ENCODE measurements around the gene VPS13D.

Gene VPS13D, protein sequence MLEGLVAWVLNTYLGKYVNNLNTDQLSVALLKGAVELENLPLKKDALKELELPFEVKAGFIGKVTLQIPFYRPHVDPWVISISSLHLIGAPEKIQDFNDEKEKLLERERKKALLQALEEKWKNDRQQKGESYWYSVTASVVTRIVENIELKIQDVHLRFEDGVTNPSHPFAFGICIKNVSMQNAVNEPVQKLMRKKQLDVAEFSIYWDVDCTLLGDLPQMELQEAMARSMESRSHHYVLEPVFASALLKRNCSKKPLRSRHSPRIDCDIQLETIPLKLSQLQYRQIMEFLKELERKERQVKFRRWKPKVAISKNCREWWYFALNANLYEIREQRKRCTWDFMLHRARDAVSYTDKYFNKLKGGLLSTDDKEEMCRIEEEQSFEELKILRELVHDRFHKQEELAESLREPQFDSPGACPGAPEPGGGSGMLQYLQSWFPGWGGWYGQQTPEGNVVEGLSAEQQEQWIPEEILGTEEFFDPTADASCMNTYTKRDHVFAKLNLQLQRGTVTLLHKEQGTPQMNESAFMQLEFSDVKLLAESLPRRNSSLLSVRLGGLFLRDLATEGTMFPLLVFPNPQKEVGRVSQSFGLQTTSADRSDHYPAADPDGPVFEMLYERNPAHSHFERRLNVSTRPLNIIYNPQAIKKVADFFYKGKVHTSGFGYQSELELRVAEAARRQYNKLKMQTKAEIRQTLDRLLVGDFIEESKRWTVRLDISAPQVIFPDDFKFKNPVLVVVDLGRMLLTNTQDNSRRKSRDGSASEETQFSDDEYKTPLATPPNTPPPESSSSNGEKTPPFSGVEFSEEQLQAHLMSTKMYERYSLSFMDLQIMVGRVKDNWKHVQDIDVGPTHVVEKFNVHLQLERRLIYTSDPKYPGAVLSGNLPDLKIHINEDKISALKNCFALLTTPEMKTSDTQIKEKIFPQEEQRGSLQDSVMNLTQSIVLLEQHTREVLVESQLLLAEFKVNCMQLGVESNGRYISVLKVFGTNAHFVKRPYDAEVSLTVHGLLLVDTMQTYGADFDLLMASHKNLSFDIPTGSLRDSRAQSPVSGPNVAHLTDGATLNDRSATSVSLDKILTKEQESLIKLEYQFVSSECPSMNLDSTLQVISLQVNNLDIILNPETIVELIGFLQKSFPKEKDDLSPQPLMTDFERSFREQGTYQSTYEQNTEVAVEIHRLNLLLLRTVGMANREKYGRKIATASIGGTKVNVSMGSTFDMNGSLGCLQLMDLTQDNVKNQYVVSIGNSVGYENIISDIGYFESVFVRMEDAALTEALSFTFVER (N-terminal part only)

DNA sequence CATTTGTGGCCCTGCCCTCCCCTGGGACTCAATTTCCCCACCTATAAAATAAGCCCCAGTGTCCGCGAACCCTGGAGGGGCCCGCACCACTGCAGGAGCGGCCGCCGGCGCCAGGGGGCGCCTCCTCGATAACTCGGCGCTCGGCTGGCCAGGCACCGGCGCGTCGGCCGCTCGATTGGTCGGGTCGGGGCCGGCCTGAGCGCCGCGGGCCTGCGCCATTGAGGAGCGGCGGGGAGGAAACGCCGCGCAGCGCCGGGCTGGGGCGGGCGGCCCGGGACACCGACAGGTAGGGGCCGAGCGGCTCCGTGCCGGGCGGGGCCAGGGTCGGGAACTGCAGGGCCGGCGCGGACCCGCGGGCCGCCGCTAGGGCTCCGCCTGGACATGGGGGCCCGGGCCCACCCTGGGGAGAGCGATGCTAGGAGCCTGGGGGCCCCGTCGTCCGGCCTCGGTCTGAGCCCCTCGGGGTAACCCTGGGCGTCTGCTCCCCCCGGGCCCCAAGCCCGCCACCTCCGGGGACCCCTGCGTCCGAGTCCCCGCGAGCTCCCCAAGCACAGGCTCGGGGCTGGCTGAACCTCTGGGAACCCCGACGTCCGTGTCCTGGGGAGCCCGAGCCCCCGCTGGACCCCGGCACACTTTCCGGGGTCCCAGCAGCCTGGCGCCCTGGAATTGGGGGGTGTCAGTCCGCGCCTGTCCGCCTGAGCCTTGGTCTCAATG, at the start of gene VPS13D:
VPS13D (plus strand) TSS at position 196 of the 714 bp plus-strand sequence. CDS start 4,237 bp downstream, outside the sequence.
- DNase-seq, result peak; percentile 11

DNA sequence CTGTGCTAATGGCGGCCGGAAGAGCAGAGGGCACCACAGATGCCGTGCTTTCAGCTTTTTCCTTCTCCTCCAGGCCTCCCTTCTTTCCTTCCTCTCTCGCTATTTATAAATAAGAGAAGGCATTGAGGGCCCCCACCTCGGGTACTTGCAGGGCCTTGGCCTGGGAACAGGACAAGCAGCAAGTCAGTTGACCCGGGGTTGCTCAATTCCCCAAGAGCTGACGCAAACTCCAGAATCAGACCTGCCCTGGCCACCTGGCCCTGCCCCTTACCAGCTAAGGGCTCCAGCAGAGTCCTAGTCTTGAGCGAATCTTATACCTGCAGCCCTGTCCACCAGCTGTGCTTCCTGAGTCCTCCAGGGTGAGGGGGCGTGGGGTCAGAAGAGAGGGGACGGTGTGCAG, 49.5 kb upstream of the VPS13D start:
- DNase-seq, result no peak

DNA sequence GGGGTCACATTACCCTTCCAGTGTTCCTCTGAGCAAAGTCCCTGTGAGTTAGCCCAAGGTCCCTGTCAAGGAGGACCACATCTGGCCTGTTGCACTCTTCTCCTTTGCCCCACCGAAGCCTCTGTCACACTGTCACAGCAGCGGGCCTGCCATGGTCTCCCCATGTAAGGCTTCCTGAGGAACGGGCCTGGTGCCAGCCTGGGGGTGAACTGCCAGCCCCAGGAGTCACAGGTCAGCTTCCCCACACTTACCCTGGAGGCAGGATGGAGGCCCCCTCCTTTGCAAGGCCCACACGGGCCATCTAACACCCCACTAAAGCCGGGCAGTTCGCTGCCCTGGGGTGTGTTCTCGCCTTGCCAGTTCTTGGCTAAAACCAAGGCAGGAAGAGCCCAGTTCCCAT, 48.9 kb upstream of the VPS13D start:
- DNase-seq, result no peak

DNA sequence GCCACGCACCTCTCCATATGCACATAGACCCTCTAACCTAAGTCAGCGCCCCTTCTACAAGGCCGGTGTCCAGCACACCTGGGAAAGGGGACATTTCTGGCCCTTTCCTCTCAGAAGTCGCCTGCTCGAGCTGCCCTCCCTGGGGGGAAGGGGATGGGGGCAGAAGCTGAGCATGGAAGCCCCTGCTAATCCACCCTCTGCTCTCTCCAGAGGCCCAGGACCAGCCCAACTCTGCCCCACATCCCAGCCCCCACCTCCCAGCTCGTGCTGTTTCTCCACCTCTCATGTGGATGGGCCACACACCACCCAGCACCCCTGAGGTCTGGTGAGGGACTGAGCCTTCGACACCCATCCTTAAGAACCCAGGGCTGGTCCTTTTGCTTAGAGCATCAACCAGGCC, 48.3 kb upstream of the VPS13D start:
- DNase-seq, result no peak

DNA sequence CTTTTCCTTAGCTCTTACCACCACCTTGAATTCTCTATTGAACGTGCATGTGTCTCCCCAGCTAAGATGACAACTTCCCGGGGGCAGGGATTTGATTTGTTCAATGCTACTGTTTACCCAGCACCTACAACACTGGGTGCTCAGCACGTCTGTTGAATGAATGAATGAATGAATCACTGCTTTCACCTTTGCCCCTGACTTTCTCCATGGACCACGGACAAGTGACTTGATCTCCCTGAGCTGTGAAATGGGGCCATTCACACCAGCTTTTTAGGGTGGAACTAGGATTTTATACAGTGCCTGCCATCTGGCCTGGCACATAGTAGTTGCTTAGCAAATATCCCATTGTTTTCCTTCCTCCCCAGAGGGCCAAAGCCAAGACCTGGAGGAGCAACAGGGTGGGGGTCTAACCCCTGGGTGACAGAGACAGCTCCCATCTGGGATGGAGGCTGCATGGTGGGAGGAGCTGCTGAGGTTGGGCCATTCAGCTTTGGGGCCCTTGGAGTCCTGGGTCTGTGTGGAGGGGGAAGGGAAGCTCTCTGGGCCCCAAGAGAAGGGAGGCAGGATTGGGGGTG, 47.3 kb upstream of the VPS13D start:
- no peak for DNase-seq

DNA sequence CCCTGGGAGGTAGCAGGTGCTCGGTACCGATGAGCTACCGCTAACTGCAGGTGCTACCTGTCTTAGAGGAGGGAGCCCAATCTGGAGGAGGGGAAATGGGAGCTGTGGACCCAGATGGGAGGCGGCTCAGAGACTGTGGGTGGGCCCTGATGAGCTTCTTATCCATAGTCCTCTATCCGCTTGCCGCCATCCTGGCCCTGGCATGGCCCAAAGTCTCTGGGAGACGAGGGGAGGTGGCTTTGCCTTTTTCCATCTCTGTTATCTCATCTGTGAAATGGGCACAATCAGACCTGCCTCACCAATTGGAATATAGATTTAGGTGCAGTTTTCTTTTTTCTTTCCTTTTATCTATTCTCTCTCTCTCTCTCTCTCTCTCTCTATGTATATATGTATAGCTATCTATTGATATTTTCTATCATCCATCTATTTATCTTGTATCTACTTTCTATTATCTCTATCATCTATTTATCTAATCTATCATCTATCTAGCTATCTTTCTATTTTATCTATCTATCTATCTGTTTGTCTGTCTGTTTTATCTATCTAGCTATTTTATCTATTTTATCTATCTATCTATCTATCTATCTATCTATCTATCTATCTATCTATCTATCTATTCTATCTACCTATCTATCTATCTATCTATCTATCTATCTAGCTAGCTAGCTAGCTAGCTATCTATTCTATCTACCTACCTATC, 46.6 kb upstream of the VPS13D start:
- no peak for DNase-seq

DNA sequence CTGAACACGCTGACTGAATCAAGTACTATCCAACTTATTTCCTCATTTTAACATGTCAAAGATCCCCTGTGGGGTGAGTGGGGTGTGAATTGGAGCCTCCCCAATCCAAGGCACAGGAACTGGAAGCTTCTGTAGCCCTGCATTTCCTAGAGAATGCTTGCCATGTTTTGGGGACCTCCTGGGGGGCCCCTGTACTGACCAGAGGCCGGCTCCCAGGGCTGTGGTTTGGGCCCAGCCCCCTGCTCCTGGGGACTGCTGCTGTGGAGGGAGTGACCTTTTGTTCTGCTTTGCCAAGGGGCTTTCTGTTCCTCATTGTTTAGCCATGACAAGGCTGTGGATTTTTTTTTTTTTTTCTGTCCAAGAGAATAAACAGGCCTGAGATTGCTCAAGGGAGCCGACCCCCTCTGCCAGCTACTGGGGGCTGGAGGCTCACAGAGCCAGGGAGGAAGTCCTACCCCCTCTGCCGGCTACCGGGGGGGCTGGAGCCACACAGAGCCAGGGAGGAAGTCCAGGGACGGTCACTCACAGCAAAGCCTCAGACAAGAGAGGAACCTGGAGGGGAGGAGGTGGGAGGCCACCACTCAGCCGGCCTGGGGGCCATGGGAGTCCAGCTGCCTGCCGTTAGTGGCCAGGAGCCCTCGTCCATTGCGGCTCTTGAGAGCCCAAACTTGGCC, 45.7 kb upstream of the VPS13D start:
- no peak for DNase-seq

DNA sequence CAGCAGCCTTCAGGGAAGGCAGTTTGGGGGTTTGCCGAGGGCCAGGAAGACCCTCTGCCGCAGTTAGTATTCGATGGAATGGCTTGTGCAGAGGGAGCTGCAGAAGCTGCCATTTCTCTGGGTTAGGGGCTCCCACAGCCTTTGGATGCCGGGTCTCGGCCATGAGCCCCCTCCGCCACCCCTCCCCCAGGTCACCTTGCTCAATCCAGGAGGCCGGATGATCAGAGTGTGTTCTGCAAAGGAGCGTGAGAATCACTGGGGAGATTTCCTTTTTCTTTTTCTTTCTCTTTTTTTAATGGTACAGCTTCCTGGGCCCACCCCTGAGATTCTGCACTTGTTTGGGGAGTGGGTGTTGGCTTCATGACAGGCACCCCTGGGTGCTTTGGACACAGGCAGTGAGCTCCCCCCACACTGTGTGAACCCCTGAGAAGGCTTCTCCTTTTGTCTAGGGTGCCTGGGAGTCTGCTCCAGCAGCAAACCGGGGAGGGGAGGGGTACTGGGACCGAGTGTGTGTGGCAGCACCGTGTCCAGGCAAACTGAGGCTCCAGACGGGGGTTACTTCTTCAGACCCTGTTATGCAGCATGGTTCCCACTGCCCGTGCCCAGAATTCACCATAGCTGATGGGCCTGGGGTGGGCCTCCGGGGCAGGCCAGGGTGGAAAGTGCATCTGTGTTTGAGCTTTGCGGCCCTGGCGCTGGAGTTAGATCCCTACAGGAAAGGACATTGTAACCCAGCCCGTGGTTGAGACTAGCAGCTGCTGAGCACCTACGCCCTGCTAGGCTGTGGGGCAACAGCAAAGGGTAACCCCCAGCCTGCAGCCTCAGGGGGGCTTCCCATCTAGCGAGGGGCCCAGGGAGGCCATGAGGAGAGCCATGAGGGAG, 44.6 kb upstream of the VPS13D start:
- DNase-seq, result no peak

DNA sequence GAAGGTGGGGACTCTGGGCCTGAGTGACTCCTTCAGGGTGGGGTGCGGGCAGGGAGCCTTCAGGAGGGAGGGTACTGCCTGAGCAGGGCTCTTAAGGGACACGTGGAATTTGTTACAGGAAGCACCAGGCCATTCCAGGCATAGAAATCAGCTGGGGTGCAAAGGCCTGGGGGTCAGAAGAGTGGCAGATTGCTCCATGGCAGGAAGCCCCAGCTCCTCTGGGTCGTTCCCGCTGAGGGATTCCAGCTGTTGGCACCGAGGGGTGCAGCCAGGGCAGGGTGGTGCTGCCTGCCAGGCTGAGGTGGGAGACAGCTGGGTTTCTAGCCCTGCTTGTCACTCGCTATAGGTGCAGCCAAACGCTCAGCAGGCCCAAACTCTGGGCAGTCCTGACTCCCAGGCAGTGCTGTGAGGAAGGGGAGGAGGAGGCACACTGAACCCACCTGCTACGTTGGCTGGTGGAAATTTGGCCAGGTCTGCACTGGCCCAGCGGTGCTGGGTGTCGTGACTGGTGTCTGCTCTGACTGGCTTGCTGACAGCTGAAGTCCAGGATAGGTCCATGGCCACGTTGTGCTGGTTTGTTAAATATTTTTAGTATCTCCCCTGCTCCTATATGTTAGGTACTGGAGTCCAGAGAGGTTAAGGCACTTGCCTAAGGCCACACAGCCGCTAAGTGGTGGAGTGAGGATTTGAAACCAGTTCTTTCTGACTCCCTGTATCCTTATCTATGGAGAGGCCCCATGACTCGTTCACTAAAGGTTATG, 43.7 kb upstream of the VPS13D start:
- no peak for DNase-seq

DNA sequence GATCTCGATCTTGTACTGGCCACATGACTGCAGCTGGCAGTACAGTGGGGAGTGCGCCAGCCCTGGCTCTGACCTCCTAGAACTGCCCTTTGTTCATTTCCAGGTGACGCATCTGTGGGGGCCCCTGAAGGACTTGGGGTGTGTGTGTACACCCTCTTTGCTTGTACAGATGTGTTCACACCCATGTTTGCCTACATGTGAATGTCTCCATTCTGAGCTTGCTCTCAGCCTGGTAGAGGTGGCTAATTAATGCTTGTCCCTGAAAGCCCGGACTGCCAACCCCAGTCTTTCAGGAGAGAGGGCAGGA, 43.2 kb upstream of the VPS13D start:
- DNase-seq, result no peak

DNA sequence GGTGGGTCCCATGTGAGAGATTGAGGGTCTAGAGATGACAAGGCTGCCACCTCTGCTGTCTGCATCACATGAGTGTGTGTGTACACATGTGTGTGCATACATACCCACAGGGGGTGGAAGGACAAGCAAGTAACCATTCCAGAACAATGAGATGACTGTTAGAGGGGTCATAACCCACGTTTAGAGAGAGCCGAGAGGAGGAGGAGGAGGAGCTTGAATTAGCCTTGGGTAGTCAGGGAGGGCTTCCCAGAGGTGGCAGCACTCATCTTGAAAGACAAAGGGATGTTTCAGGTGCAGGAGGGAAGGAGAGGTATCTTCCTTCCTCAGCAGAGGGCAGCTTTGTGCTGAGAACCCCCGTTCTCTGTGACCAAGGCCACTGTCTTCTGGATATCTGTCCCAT, 41.7 kb upstream of the VPS13D start:
- DNase-seq, result no peak

DNA sequence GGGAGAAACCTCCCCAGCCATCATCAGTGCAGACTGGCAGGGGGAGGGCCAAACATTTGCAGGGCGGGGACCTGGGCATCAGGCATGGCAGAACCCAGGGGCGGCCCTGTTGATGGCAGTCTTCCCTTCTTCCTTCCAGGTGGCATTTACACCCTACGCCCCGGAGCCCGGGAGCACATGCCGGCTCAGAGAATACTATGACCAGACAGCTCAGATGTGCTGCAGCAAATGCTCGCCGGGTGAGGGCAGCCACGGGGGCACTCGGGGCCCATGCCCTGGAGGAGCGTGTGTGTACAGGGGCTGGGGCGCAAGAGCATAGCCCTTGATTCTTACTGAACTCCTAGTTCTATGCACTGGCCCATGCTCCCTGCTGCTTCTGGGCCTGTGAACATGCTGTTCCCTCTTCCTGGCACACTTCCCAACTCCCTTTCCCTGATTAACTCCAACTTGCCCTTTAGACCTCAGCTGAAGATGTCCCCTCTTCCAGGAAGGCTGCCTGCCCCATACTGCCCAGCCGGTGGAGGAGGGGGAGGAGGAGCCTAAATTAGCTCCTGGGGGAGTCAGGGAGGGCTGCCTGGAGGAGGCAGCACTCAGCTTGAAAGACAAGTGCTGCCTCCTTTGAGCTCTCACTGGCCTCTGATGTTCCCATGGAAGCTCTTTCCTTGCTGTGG, 41.0 kb upstream of the VPS13D start:
- DNase-seq, result no peak

DNA sequence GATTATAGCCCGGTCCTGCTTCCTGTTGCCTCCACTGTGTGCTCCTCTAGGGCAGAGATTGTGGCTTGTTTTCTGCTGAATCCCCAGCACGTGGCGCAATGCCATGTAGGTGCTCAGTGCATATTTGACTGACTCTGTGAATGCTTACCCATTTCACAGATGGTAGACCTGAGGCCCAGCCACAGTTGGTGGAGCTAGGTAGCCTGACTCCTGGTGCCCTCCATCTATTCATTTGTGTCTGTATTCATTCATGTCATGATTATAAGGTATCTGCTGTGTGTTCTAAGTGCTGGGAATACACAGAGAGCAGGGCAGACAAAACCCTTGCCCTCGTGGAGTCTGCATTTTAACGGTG, 40.5 kb upstream of the VPS13D start:
- DNase-seq, result no peak

DNA sequence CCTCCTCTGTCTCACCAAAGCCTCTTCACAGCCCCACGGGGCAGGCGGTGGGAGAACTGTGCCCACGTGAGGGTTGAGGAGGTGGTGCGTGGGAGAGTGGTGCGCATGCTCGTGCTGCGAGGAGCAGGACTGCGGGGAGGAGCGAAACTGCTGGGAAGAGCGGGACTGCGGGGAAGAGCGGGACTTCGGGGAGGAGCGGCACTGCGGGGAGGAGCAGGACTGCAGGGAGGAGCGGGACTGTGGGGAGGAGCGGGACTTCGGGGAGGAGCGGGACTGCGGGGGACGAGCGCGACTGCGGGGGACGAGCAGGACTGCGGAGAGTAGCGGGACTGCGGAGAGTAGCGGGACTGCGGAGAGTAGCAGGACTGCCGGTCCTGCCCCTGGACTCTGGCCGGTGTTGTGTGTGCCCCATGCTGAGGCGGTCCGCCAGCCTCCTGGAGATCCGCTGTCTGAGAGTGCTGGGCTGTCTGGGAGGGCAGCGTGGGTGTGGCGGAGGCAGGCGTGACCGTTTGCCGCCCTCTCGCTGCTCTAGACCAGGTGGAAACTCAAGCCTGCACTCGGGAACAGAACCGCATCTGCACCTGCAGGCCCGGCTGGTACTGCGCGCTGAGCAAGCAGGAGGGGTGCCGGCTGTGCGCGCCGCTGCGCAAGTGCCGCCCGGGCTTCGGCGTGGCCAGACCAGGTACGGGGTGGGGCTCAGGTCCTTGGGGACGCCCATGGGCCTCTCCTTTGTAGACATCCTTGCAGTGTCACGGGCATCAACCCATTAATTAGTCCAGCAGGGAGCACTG, 38.4 kb upstream of the VPS13D start:
- no peak for DNase-seq

DNA sequence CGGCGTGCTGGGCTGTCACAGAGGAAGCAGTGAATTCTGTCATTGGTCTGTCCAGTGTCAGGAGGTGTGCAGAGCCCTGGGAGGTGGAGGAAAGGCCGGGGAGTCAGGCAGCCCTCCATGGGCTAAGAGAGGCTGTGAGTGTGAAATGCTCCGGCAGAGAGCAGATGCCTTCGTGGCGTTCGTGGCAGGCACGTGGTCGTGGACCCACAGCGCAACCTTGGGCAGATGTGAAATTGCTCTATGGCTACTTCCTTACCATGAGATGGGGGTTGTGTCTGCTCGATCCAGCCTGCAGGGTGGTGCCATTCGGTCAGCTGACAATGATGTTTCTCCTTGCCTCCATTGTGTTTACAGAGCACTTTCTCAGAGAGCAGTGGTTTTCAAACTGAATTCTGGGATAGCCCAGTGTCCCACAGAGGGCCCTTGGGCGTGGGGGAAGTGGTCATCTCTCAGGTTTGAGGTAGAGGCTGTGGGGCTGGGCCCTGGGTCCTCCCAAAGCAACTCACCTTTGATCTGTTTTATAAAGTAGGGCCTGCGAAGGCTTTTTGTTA, 35.1 kb upstream of the VPS13D start:
- DNase-seq, result no peak

DNA sequence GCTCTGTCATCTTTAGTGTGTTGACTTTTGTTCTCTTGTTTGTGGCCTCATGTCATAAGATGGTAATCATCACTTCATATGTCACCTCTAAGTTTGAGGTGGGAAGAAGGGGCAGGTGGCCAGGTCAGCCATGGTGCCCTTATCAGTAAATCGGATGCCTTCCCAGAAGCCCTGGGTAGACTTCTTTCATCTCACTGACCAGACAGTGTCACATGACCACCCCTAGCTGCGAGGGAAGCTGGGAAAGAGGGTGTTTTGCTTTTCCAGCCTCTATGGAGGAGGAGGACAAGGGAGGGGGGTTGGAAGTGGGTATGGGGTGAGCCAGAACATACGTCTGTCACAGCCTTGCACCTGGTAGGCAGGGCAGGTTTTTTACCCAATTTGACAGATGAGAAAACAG, 34.4 kb upstream of the VPS13D start:
- no peak for DNase-seq

DNA sequence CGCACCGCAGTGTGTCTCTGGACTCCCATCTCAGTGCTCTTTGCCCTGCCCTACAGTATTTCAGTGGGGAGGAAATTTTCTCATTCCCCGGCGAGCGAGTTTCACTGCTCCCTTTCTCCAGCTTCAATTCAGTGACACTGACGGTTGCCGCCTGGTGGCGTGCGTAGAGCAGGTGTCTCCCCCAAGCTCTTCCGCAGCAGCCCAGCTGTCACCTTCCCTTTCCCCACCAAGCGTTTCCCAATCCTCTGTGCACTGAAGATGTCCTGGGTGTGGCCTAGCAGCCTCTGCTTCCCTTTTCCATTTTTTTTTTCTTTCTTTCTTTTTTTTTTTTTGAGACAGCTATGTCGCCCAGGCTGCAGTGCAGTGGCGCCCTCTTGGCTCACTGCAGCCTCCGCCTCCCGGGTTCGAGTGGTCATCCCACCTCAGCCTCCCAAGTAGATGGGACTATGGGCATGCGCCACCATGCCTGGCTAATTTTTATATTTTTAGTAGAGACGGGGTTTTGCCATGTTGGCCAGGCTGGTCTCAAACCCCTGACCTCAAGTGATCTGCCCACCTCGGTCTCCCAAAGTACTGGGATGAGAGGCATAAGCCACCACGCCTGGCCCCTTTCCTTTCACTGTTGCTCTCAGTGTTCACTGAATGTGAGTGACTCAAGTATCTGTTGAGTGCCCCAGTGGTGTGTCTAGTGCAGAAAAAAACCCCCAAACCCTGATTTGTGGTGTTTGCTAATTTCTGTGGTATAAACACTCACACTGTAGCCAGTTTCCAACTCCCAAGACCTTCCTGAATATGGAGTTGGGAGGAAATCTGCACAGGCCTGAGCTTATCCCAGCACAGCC, 33.0 kb upstream of the VPS13D start:
- DNase-seq, result no peak
